22Rv1 (cell line): Measurements from ENCODE around the gene ZNF280D.

Source experiments
- ZFX ChIP-seq: fragments of 450-650 bp; IDR thresholded peaks from 2 replicates; pipeline ENCODE4 v1.6.1; 2017; ENCODE audit warnings: antibody characterized with exemption, borderline replicate concordance
- TF ChIP-seq, protein P1 (sequence below): fragments of 450-650 bp; IDR thresholded peaks from 2 replicates; pipeline ENCODE4 v1.5.1; 2017; ENCODE audit warnings: mild to moderate bottlenecking

DNA sequence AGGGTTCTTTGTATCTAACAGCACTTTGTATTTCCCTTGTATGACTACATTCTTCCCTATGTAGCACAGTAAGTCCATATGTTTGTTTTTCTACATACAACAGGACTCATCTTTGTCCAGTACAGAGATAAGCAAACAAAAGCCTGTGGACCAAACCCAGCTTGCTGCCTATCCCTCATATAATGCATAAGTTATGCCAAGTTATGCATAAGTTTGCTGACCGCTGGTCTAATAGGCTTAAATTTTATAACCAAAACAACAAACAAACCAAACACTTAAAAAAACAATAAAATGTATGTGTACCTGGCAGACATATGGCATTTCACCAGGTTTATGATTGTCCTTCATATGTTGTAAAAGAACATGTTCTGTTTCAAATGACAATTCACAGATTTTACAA is 56.0 kb downstream of the ZNF280D start:
- TF ChIP-seq, protein P1, sequence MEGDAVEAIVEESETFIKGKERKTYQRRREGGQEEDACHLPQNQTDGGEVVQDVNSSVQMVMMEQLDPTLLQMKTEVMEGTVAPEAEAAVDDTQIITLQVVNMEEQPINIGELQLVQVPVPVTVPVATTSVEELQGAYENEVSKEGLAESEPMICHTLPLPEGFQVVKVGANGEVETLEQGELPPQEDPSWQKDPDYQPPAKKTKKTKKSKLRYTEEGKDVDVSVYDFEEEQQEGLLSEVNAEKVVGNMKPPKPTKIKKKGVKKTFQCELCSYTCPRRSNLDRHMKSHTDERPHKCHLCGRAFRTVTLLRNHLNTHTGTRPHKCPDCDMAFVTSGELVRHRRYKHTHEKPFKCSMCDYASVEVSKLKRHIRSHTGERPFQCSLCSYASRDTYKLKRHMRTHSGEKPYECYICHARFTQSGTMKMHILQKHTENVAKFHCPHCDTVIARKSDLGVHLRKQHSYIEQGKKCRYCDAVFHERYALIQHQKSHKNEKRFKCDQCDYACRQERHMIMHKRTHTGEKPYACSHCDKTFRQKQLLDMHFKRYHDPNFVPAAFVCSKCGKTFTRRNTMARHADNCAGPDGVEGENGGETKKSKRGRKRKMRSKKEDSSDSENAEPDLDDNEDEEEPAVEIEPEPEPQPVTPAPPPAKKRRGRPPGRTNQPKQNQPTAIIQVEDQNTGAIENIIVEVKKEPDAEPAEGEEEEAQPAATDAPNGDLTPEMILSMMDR, result no peak
- no peak for TF ChIP-seq ZFX
